ENCODE results near the gene LARP4B.

The LARP4B gene

DNA sequence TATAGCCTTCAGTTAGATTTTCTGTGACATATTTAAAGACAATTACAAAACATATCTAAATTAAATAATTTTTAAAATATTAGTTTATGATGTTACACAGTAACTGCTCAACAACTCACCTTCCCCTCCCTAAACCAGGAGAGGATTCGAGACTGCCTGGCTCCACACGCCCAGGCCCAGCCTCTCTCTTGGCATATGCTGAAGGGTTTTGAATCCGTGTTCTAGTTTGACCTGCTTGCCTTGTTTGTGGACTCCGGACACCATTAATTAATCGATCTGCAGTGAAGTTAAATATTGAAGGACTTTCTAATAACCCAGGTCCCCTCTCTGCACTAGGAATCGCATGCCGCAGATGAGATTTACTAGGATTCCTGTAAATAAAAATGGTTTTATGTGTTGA, 106.6 kb downstream of the LARP4B start:
- DNase-seq (ENCODE audit: low read depth in 3 of 3): no peak

GRCh38 chr10:824497-824896, 107.0 kb downstream of the LARP4B start:
- DNase-seq (ENCODE audit: low read depth in 3 of 3): no peak

- no peak for DNase-seq (ENCODE audit: low read depth in 3 of 3)
Measured at GRCh38 chr10:822661-823367, 108.7 kb downstream of the LARP4B start.

DNA sequence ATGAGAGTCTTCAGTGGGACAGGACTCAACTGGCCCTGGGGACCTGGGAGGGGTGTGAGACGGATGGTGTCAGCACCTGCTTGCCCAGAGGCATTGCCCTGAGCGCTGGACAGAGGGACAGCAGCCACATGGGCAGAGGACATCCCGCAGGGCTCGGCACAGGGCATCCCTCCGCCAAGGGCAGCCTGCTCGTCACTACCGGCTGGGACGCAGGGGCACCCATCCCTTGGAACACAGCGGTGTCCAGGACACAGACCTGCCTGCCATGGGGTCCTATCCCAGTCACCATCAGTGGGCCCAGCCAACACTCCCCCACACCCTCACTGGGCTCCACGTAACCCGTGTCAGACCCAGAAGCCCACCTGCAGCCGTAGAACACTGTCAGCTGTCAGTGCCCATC, 109.3 kb downstream of the LARP4B start:
- DNase-seq (ENCODE audit: low read depth in 3 of 3): no peak

GRCh38 chr10:821322-821721, 110.2 kb downstream of the LARP4B start:
- DNase-seq (ENCODE audit: low read depth in 3 of 3): no peak

GRCh38 chr10:819816-820215, 111.7 kb downstream of the LARP4B start:
- no peak for DNase-seq (ENCODE audit: low read depth in 3 of 3)

DNA sequence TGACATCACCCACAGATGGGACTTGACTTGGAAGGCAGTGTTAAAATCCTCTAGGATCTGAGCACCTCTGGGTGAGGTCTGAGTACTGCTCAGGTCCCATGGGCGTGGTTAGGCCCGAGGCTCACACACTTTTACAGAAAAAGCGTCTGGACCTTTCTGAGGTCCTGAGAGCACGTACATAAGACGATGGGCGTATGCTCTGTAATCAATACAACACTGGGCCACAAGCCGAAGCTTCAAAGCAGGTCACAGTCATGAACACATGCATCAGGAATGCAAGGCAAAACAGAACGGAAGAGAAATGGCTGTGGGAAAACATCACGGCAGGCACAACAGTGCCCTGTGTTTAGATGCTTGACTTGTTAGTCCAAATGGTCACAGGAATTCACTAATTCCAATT, 112.2 kb downstream of the LARP4B start:
- DNase-seq (ENCODE audit: low read depth in 3 of 3): no peak

DNA sequence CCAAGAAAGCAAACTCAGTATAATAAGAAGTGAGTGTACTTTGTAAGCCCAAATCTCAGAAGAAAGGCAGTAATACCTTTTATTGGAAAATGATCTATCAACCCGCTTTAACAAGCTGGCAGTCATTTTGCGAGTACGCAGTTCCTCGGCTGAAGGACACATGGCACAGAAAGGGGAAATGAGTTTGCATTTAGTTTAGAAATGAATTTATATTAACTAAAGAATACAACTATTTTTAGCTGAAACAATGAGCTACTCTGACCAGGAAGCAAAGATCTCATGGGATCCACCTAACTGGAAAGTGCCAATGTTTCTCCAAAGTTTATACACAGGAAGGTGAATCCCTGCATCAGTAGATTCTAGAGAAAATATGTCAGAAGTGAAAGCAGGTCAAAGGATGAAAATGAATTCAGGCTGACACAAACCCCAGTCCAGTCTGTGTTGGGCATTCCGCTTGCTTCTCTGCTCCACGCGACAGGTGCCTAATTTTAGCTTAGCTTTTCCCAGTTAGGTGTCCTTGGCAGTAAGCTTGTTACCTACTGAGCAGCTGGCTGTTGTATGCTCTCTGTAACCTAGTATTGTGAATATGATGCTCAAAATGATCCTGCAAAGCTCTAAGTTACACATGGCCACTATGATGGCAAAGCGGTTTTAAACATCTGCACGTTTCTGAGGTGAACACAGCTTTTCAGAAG, 112.8 kb downstream of the LARP4B start:
- no peak for DNase-seq (ENCODE audit: low read depth in 3 of 3)

DNA sequence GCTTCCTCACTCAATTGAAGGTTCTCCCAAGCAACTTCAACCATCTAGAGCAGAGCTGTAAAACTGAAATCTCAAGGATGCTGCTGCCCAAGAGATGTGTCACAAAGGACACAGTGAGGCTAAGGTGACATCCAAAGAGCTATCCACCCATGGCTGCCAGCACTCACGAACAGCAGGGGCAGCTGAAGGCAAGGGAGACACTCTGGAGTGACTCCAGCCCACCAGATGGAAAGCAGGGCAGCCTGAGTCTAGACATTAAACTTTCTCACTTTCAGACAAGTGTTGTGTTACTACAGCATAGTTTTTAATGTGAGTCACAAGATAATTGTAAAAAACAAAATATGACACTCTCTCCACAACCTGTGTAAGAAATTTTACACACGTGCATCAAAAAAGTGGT, 113.5 kb downstream of the LARP4B start:
- DNase-seq (ENCODE audit: low read depth in 3 of 3): no peak

DNA sequence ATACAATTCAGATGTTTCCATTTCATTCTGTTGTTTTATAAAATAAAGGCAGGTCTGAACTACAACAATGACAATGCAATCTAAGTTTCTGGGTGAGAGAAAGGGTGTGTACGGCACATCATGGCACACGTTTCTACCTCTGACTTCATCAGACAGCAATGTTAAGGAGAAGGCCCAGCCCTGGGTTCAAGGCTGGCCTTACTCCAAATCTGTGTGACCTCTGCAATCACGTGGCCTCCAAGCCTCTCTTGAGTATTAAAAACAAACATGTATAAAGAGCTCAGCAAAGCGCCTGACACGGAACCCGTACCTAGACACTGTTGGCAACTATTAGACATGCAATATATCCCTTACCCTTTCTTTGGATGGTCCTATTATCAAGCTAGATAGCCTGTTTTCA, 114.1 kb downstream of the LARP4B start:
- no peak for DNase-seq (ENCODE audit: low read depth in 3 of 3)

DNA sequence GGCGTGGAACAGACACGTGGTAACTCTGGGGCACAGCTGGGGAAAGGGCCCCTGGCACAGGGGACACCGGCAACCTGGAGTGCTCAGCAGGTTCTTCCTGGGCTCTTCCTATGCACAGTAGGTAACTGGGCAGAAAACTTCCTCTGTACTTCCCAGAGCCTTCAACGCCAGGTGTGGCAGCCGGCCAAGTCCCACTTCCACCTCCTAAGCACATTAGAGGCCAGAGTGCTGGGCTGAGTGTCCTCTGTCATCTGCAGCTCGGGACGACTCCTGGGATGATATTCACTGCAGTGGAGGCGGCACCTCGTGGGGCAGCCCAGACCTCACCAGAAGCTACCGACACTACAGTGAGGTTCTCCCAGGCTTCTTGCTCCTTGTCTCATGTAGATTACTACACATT, 114.5 kb downstream of the LARP4B start:
- DNase-seq (ENCODE audit: low read depth in 3 of 3): no peak

GRCh38 chr10:816091-816477, 115.4 kb downstream of the LARP4B start:
- no peak for DNase-seq (ENCODE audit: low read depth in 3 of 3)

- no peak for DNase-seq (ENCODE audit: low read depth in 3 of 3)
Measured at GRCh38 chr10:815338-816090, 116.0 kb downstream of the LARP4B start.

DNA sequence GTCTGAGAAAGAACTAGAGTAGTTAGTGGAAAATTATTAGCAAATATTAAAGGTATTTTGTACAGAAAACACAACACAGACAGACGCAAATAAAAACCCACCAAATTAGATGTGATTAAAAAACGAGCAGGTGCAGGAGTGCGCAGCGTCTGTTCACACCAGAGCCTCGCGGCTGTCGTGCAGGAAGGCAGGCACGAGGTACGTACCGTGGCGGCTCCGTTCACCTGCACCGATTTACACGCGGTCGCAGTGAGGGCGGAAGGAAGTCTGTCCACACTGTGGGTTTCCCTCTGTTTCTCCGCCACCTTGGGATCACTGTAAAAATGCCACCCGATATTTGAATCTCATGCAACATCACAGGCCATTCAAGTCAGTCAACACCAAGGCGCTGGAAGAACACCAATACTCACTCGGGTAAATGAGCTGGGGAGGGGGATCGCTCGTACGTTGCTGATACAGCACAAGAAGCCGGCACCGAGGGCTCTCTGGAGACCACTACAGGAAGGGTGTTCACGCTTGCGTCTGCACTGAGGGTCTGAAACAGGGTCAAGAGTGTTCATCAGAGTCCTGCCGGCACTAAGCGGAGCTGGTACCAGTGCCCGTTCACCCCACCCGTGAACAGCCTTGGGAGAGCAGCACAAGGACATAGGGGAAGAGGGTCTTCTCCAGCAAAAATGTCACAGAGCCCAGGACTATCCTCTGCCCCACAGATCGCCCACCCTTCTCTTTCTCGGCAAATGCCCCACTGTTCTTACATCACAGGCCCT, 116.8 kb downstream of the LARP4B start:
- DNase-seq (ENCODE audit: low read depth in 3 of 3): no peak

DNA sequence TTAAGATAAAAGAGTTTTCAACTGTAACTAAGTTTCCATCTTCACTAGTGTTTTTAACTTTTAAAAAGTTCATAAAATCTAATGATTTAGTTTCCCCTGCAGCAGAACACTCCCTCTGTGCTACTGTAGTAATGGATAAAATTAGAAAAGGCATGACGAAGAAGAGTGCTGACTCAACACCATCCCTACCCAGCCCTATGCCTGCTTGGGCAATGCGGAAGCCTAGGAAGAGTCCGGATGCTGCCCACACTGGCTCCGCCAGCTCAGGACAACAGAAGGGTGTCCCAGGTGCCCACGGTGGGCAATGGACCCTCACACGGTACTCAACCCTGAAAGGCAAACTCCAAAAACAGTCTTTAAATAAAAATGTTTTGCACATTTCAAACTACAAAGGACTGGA, 118.2 kb downstream of the LARP4B start:
- no peak for DNase-seq (ENCODE audit: low read depth in 3 of 3)

- DNase-seq (ENCODE audit: low read depth in 3 of 3): no peak
Measured at GRCh38 chr10:812787-813186, 118.7 kb downstream of the LARP4B start.

- DNase-seq (ENCODE audit: low read depth in 3 of 3): no peak
Measured at GRCh38 chr10:811379-812175, 119.9 kb downstream of the LARP4B start.

- no peak for DNase-seq (ENCODE audit: low read depth in 3 of 3)
Measured at GRCh38 chr10:810351-810846, 121.1 kb downstream of the LARP4B start.

DNA sequence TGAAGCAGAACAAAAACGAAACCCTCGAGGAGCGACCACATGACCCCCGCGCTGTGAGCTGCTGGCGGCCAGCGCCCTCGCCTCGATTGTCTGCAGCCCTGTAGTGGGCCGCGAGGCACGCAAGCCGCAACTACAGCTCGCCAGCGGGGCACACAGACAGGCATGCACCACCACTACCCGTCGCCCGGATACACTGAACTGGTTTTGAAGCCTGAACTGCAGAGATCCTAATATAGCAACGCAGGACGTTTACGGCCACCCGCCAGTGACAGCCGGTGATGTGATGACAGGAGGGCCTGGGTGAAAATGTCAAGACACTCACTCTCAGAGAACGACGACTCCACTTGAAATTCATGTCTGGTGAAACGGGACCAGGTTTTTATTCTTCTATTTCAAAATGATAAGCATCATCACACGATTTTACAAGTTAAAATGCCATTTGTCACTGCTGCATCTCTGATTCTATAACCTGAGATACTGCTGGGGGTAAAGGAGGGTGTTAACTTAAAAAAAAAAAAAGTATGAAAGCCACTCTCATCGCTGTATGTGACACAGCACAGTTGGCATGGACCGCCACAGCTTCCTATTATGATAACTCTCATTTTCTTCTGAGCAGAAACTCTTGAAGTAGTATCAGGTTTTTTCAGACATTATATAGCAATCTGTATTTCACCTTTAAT, 121.7 kb downstream of the LARP4B start:
- DNase-seq (ENCODE audit: low read depth in 3 of 3): no peak

- DNase-seq (ENCODE audit: low read depth in 3 of 3): no peak
Measured at GRCh38 chr10:807958-808353, 123.5 kb downstream of the LARP4B start.

Data from stimulated activated CD4-positive, alpha-beta T cell treated with anti-CD3 and anti-CD28 coated beads, TNF-alpha, amount 100 ng/mL, for 24 hours (primary cell).